Upper lobe of left lung (tissue), 4 donors: ENCODE results near the gene SPTBN5.

Experiments
- EP300 ChIP-seq, 4 donors: sonication (generic); formaldehyde crosslinking; IDR thresholded peaks; one replicate each; pipeline ENCODE4 v1.5.1; 2017; ENCODE audit warnings: antibody characterized with exemption in 4 of 4, control low read depth in 2 of 4
- POLR2A ChIP-seq, 4 donors: fragments of 450-650 bp; IDR thresholded peaks; one replicate each; pipeline ENCODE4 v1.5.1; 2016 to 2017; ENCODE audit warnings: antibody characterized with exemption in 4 of 4, mild to moderate bottlenecking in 2 of 4
- POLR2AphosphoS5 ChIP-seq, 2 donors: sonication (generic); formaldehyde crosslinking; IDR thresholded peaks; one replicate each; pipeline ENCODE4 v1.5.1; 2017; ENCODE audit warnings: antibody characterized with exemption in 2 of 2
- TF ChIP-seq, protein P1 (sequence below), 6 experiments: fragments of 450-650 bp in 4 of 6; fragments of 200-600 bp in 2 of 6; sonication (generic) in 2 of 6; IDR thresholded peaks; one replicate each; pipeline ENCODE4 v1.5.1; 2016 to 2019; ENCODE audit warnings: antibody characterized with exemption in 6 of 6

DNA sequence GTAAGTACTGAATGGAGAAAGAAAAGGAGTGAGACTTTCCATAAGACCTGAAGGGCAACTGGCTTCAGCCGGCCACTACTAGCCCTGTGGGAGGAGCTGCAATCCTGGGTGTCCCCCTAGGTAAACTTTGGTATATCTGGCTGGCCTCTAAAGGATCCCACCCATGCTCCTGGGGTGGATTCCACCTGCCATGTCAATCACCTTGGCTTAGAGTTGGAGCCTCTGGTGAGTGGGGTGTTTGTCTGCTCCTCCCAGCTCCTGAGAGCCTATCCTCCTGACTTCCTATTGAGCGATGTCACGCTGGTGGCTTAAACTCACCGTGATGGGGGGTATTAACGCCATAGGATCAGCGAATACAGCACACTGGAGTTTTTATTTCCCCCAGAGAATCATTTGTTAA is 2.6 kb downstream of the SPTBN5 start:
- TF ChIP-seq, protein P1, sequence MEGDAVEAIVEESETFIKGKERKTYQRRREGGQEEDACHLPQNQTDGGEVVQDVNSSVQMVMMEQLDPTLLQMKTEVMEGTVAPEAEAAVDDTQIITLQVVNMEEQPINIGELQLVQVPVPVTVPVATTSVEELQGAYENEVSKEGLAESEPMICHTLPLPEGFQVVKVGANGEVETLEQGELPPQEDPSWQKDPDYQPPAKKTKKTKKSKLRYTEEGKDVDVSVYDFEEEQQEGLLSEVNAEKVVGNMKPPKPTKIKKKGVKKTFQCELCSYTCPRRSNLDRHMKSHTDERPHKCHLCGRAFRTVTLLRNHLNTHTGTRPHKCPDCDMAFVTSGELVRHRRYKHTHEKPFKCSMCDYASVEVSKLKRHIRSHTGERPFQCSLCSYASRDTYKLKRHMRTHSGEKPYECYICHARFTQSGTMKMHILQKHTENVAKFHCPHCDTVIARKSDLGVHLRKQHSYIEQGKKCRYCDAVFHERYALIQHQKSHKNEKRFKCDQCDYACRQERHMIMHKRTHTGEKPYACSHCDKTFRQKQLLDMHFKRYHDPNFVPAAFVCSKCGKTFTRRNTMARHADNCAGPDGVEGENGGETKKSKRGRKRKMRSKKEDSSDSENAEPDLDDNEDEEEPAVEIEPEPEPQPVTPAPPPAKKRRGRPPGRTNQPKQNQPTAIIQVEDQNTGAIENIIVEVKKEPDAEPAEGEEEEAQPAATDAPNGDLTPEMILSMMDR (IDR thresholded peaks at IDR 0.05) = no peak
- TF ChIP-seq POLR2AphosphoS5 (IDR thresholded peaks at IDR 0.05) (no peak), POLR2A (IDR thresholded peaks at IDR 0.05) (no peak), EP300 (IDR thresholded peaks at IDR 0.05) (no peak)
